Keratinocyte (primary cell): ENCODE results near the gene EID1.

ENCODE experiments used
- EZH2 ChIP-seq: IDR thresholded peaks from one replicate; pipeline ENCODE4 v1.6.1; 2012; ENCODE audit warnings: inconsistent platforms, mild to moderate bottlenecking, low read length, moderate library complexity
- TF ChIP-seq, protein P1 (sequence below), 3 experiments: IDR thresholded peaks in 1 of 3; conservative IDR thresholded peaks in 1 of 3; optimal IDR thresholded peaks in 1 of 3; 2 replicates in 2 of 3; 3 replicates in 1 of 3; pipeline versions ENCODE3 to v1.5.1; 2011; ENCODE audit warnings: low read length in 3 of 3, mild to moderate bottlenecking in 3 of 3, moderate library complexity in 2 of 3, control low read depth in 1 of 3, inconsistent platforms in 1 of 3; ENCODE audit not compliant: insufficient read depth in 2 of 3; ENCODE audit errors: extremely low read depth in 1 of 3

DNA sequence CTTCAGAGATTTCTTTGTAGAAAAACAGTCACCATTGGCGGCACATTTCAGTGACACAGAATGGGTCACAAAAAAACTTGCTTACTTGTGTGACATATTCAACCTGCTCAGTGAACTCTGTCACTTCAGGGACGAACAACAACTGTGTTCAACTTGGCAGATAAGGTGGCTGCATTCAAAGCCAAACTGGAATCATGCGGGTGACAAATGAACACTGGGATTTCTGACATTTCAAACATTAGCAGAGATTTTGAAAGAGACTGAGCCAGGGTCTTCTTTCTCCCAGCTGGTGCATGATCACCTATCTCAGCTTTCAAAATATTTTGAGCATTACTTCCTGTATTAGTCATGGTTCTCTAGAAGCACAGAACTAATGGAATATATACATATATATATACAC lies 1.9 kb upstream of the EID1 start:
- TF ChIP-seq, protein P1, sequence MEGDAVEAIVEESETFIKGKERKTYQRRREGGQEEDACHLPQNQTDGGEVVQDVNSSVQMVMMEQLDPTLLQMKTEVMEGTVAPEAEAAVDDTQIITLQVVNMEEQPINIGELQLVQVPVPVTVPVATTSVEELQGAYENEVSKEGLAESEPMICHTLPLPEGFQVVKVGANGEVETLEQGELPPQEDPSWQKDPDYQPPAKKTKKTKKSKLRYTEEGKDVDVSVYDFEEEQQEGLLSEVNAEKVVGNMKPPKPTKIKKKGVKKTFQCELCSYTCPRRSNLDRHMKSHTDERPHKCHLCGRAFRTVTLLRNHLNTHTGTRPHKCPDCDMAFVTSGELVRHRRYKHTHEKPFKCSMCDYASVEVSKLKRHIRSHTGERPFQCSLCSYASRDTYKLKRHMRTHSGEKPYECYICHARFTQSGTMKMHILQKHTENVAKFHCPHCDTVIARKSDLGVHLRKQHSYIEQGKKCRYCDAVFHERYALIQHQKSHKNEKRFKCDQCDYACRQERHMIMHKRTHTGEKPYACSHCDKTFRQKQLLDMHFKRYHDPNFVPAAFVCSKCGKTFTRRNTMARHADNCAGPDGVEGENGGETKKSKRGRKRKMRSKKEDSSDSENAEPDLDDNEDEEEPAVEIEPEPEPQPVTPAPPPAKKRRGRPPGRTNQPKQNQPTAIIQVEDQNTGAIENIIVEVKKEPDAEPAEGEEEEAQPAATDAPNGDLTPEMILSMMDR (optimal IDR thresholded peaks at IDR 0.05 in 1 of 3, IDR thresholded peaks at IDR 0.05 in 1 of 3, conservative IDR thresholded peaks at IDR 0.05 in 1 of 3; ENCODE audit: extremely low read depth in 1 of 3, insufficient read depth in 2 of 3, low read length in 3 of 3): no peak
- TF ChIP-seq EZH2: no peak
